ENCODE data around the gene OR52N4. TPM values are rescaled to one million over a fixed set of nuclear protein-coding genes. Genes with fewer than 3 reads are reported as not detected.

Gene OR52N4
- total and polyA plus RNA-seq, 4 donors = 0.78 to 1.2 (median 0.87) TPM; not detected in 1

- 43 to 53% methylated on average over 1 of the region's 1 CpG for WGBS, 2 donors
- Histone ChIP-seq H3K36me3 (ENCODE audit: control insufficient read depth in 1 of 2, insufficient read depth in 2 of 2, low read length in 1 of 2) (no peaks in the 10 kb centered on the region), H3K4me3 (ENCODE audit: low read length in 2 of 2) (no peak within 1 kb of the TSS), H3K9me3 (ENCODE audit: control insufficient read depth, low read length) (peaks cover 3% of the 10 kb centered on the region), H3K27ac (ENCODE audit: low read depth in 1 of 2, low read length in 2 of 2) (no peak within 1 kb of the TSS), H3K27me3 (ENCODE audit: control insufficient read depth in 1 of 2, insufficient read depth in 2 of 2, low read length in 1 of 2) (no peaks in the 10 kb centered on the region), H3K4me1 (ENCODE audit: control insufficient read depth in 1 of 2, insufficient read depth in 2 of 2, low read length in 2 of 2) (no peaks in the 10 kb centered on the region)
- intact Hi-C loops (cut with DNase I) = no loop called here
- ATAC-seq (ENCODE audit: low FRiP score) (no peak), DNase-seq (no peak)
Observed at GRCh38 chr11:5736396-5736795, 17.6 kb upstream of the OR52N4 start, which contains the start of gene OR56B1. Gene OR56B1 (plus strand): TSS chr11:5736448. CDS start chr11:5736517, 69 bp downstream.

DNA sequence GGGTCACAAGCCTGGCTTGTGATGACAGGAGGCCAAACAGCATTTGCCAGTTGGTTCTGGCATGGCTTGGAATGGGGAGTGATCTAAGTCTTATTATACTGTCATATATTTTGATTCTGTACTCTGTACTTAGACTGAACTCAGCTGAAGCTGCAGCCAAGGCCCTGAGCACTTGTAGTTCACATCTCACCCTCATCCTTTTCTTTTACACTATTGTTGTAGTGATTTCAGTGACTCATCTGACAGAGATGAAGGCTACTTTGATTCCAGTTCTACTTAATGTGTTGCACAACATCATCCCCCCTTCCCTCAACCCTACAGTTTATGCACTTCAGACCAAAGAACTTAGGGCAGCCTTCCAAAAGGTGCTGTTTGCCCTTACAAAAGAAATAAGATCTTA, 17.0 kb upstream of the OR52N4 start:
- H3K9me3 ChIP-seq (ENCODE audit: control insufficient read depth, low read length) = peaks cover 6% of the 10 kb centered on the region
- no peak overlapping the region for H3K27ac ChIP-seq (ENCODE audit: low read depth in 1 of 2, low read length in 2 of 2)
- no peaks in the 10 kb centered on the region for H3K27me3 ChIP-seq (ENCODE audit: control insufficient read depth in 1 of 2, insufficient read depth in 2 of 2, low read length in 1 of 2)
- H3K36me3 ChIP-seq (ENCODE audit: control insufficient read depth in 1 of 2, insufficient read depth in 2 of 2, low read length in 1 of 2) = no peaks in the 10 kb centered on the region
- no peak overlapping the region for H3K4me3 ChIP-seq (ENCODE audit: low read length in 2 of 2)
- ATAC-seq (ENCODE audit: low FRiP score) = no peak
- intact Hi-C loops (cut with DNase I) = no loop called here
- H3K4me1 ChIP-seq (ENCODE audit: control insufficient read depth in 1 of 2, insufficient read depth in 2 of 2, low read length in 2 of 2) = no peaks in the 10 kb centered on the region
- no peak for DNase-seq

DNA sequence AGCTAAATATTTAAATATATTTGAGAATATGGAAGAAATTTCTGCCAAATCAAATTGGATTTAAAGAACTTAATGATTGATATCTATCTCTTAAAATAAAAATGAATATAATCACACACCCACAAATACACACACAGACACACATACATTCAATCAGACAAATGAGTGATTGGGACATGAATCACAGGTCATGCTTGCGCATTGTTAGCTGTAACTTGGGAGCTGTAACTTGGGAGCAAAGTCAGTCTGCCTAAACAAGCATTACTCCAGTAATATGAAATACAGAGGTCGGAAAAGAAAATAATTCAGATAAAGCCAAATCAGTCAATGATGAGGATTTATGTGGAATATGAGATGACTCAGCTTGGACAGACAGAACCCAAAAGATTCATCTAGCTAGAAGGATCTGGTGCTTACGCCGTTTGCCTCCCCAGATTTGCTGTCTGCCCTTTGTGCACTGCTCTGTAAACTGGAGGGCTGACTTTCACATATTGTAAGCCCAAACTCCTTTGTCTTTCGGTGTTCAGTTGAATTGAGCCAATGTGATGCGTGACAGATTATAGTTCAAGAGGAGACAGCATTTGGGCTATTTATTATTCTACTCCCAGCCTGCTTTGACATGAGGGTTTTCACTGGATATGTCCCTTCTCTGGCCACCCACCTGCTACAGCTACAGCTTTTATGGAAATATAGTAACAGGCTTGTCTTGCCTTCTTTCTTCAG, 16.2 kb upstream of the OR52N4 start:
- Histone ChIP-seq H3K27ac (ENCODE audit: low read depth in 1 of 2, low read length in 2 of 2) (no peak overlapping the region), H3K4me1 (ENCODE audit: control insufficient read depth in 1 of 2, insufficient read depth in 2 of 2, low read length in 2 of 2) (no peaks in the 10 kb centered on the region), H3K9me3 (ENCODE audit: control insufficient read depth, low read length) (peaks cover 6% of the 10 kb centered on the region), H3K27me3 (ENCODE audit: control insufficient read depth in 1 of 2, insufficient read depth in 2 of 2, low read length in 1 of 2) (no peaks in the 10 kb centered on the region), H3K4me3 (ENCODE audit: low read length in 2 of 2) (no peak overlapping the region), H3K36me3 (ENCODE audit: control insufficient read depth in 1 of 2, insufficient read depth in 2 of 2, low read length in 1 of 2) (no peaks in the 10 kb centered on the region)
- no peak for DNase-seq
- intact Hi-C loops (cut with DNase I) = no loop called here
- no peak for ATAC-seq (ENCODE audit: low FRiP score)
- WGBS, 2 donors = 68 to 75% methylated on average over 6 of the region's 6 CpGs

DNA sequence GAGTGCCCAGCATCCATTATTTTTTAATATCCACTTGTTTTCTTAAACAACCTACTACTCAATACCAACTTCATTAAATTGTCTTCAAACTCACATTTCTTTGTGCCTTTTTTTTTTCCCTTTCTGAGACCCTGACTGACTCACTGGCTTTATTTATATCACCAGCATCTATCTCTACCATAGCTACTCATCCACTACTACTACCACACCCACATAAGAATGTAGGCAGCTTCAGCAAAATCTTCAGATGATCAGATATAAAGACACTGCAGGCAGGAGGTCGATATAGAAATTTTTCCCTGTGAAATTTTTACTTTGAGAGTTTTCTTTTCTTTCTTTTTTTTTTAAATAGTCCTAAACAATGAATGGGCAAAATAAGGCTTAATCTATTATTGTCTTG, 15.6 kb upstream of the OR52N4 start:
- intact Hi-C loops (cut with DNase I) = no loop called here

GRCh38 chr11:5746614-5747013, 7.4 kb upstream of the OR52N4 start:
- DNase-seq (no peak), ATAC-seq (ENCODE audit: low FRiP score) (no peak)
- peaks cover 1% of the 10 kb centered on the region for H3K9me3 ChIP-seq (ENCODE audit: control insufficient read depth, low read length)
- no peak overlapping the region for H3K27ac ChIP-seq (ENCODE audit: low read depth in 1 of 2, low read length in 2 of 2)
- no peaks in the 10 kb centered on the region for H3K4me1 ChIP-seq (ENCODE audit: control insufficient read depth in 1 of 2, insufficient read depth in 2 of 2, low read length in 2 of 2)
- no peaks in the 10 kb centered on the region for H3K36me3 ChIP-seq (ENCODE audit: control insufficient read depth in 1 of 2, insufficient read depth in 2 of 2, low read length in 1 of 2)
- no peaks in the 10 kb centered on the region for H3K27me3 ChIP-seq (ENCODE audit: control insufficient read depth in 1 of 2, insufficient read depth in 2 of 2, low read length in 1 of 2)
- H3K4me3 ChIP-seq (ENCODE audit: low read length in 2 of 2) = no peak overlapping the region
- intact Hi-C loops (cut with DNase I) = no loop called here
- 90 to 94% methylated on average over 3 of the region's 3 CpGs for WGBS, 2 donors

More for the DNA sequence above, 15.6 kb upstream of the OR52N4 start:
- Histone ChIP-seq H3K27me3 (ENCODE audit: control insufficient read depth in 1 of 2, insufficient read depth in 2 of 2, low read length in 1 of 2) (no peaks in the 10 kb centered on the region), H3K9me3 (ENCODE audit: control insufficient read depth, low read length) (peaks cover 6% of the 10 kb centered on the region), H3K36me3 (ENCODE audit: control insufficient read depth in 1 of 2, insufficient read depth in 2 of 2, low read length in 1 of 2) (no peaks in the 10 kb centered on the region), H3K4me3 (ENCODE audit: low read length in 2 of 2) (no peak overlapping the region), H3K27ac (ENCODE audit: low read depth in 1 of 2, low read length in 2 of 2) (no peak overlapping the region), H3K4me1 (ENCODE audit: control insufficient read depth in 1 of 2, insufficient read depth in 2 of 2, low read length in 2 of 2) (no peaks in the 10 kb centered on the region)
- WGBS, 2 donors = 68 to 84% methylated on average over 1 of the region's 1 CpG
- ATAC-seq (ENCODE audit: low FRiP score) (no peak), DNase-seq (no peak)

GRCh38 chr11:5749836-5750235, 4.2 kb upstream of the OR52N4 start:
- Histone ChIP-seq H3K36me3 (ENCODE audit: control insufficient read depth in 1 of 2, insufficient read depth in 2 of 2, low read length in 1 of 2) (no peaks in the 10 kb centered on the region), H3K4me3 (ENCODE audit: low read length in 2 of 2) (no peak overlapping the region), H3K27me3 (ENCODE audit: control insufficient read depth in 1 of 2, insufficient read depth in 2 of 2, low read length in 1 of 2) (no peaks in the 10 kb centered on the region), H3K9me3 (ENCODE audit: control insufficient read depth, low read length) (no peaks in the 10 kb centered on the region), H3K4me1 (ENCODE audit: control insufficient read depth in 1 of 2, insufficient read depth in 2 of 2, low read length in 2 of 2) (no peaks in the 10 kb centered on the region), H3K27ac (ENCODE audit: low read depth in 1 of 2, low read length in 2 of 2) (no peak overlapping the region)
- intact Hi-C loops (cut with DNase I) = no loop called here
- DNase-seq (no peak), ATAC-seq (ENCODE audit: low FRiP score) (no peak)
- WGBS, 2 donors = 74 to 76% methylated on average over 3 of the region's 3 CpGs

DNA sequence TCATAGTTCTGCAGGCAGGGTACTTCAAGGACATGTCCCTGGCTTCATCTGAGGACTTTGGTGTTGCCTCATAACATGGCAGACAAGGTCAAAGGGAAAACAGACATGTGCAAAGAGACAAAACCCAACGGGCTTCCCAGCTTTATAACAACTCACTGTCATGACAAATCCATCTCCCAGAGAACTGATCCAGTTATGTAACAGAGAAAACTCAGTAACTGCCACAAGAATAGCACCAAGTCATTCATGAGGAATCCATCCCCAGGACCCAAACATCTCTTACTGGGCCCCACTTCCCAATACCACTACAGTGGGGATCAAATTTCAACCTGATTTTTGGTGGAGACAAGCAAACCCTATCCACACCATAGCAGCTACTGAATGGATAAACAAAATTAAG, 13.0 kb downstream of the OR52N4 start:
- Histone ChIP-seq H3K4me3 (ENCODE audit: low read length in 2 of 2) (no peak overlapping the region), H3K4me1 (ENCODE audit: control insufficient read depth in 1 of 2, insufficient read depth in 2 of 2, low read length in 2 of 2) (no peaks in the 10 kb centered on the region), H3K27ac (ENCODE audit: low read depth in 1 of 2, low read length in 2 of 2) (no peak overlapping the region), H3K9me3 (ENCODE audit: control insufficient read depth, low read length) (no peaks in the 10 kb centered on the region), H3K36me3 (ENCODE audit: control insufficient read depth in 1 of 2, insufficient read depth in 2 of 2, low read length in 1 of 2) (no peaks in the 10 kb centered on the region), H3K27me3 (ENCODE audit: control insufficient read depth in 1 of 2, insufficient read depth in 2 of 2, low read length in 1 of 2) (no peaks in the 10 kb centered on the region)
- ATAC-seq (ENCODE audit: low FRiP score) (no peak), DNase-seq (no peak)
- WGBS, 2 donors = 60 to 61% methylated on average over 1 of the region's 1 CpG
- intact Hi-C loops (cut with DNase I) = no loop called here

DNA sequence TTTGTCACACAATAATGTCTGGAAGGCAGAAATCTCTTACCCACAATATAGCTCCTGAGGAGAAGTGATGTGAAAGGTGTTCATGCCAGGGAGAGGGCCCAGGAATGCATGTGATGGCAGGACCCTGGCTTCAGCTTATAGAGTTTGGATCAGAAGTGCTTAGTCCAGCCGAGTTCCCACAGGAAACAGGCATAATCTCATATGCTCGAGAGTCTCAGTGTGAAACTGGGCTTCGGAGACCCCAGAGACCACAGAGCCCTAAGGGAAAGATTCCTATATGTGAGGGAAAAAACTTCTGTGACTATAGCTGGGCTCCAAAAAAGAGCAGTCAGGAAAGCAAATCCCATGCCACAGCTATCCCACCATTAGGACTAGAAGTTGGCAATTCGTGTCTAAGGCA, 29.2 kb downstream of the OR52N4 start, which contains the start of gene OR52N5:
Gene OR52N5 (minus strand): TSS at position 101 of the 400 bp plus-strand sequence. CDS start 4,721 bp downstream, outside the sequence.
- ATAC-seq (ENCODE audit: low FRiP score) (no peak), DNase-seq (no peak)
- no peaks in the 10 kb centered on the region for H3K9me3 ChIP-seq (ENCODE audit: control insufficient read depth, low read length)
- WGBS, 2 donors = 32 to 41% methylated on average over 4 of the region's 4 CpGs
- no peaks in the 10 kb centered on the region for H3K4me1 ChIP-seq (ENCODE audit: control insufficient read depth in 1 of 2, insufficient read depth in 2 of 2, low read length in 2 of 2)
- intact Hi-C loops (cut with DNase I) = no loop called here
- H3K36me3 ChIP-seq (ENCODE audit: control insufficient read depth in 1 of 2, insufficient read depth in 2 of 2, low read length in 1 of 2) = no peaks in the 10 kb centered on the region
- H3K27ac ChIP-seq (ENCODE audit: low read depth in 1 of 2, low read length in 2 of 2) = no peak within 1 kb of the TSS
- no peaks in the 10 kb centered on the region for H3K27me3 ChIP-seq (ENCODE audit: control insufficient read depth in 1 of 2, insufficient read depth in 2 of 2, low read length in 1 of 2)
- no peak within 1 kb of the TSS for H3K4me3 ChIP-seq (ENCODE audit: low read length in 2 of 2)

GRCh38 chr11:5791165-5791564, 37.1 kb downstream of the OR52N4 start, which contains the start of gene OR52N1:
Gene OR52N1 (minus strand): TSS chr11:5791265. CDS start chr11:5788816, 2,449 bp downstream.
- no peaks in the 10 kb centered on the region for H3K36me3 ChIP-seq (ENCODE audit: control insufficient read depth in 1 of 2, insufficient read depth in 2 of 2, low read length in 1 of 2)
- WGBS, 2 donors = 71 to 75% methylated on average over 3 of the region's 3 CpGs
- ATAC-seq (ENCODE audit: low FRiP score) = no peak

More at GRCh38 chr11:5791165-5791564, 37.1 kb downstream of the OR52N4 start, which contains the start of gene OR52N1:
- Histone ChIP-seq H3K4me3 (ENCODE audit: low read length in 2 of 2) (no peak within 1 kb of the TSS), H3K27ac (ENCODE audit: low read depth in 1 of 2, low read length in 2 of 2) (no peak within 1 kb of the TSS), H3K4me1 (ENCODE audit: control insufficient read depth in 1 of 2, insufficient read depth in 2 of 2, low read length in 2 of 2) (no peaks in the 10 kb centered on the region), H3K27me3 (ENCODE audit: control insufficient read depth in 1 of 2, insufficient read depth in 2 of 2, low read length in 1 of 2) (no peaks in the 10 kb centered on the region), H3K9me3 (ENCODE audit: control insufficient read depth, low read length) (no peaks in the 10 kb centered on the region)
- DNase-seq = no peak
- intact Hi-C loops (cut with DNase I) = no loop called here

All from aorta (tissue), 5 donors.